Activated T-helper 2 cell treated with anti-CD3 and anti-CD28 coated beads, Interferon-gamma antibody, Interleukin-2, Interleukin-4, amounts not matched to agents 10 μg/mL and 5 μg/mL and 100 μg/mL, durations not matched to agents 14 hours and 24 hours and 36 hours (primary cell): ENCODE data around the gene TOGARAM1. TPM values are rescaled to one million over a fixed set of nuclear protein-coding genes. Genes with fewer than 3 reads are reported as not detected.

Source experiments
- DNase-seq: peaks from one replicate; pipeline ENCODE4 v3.0.0; 2021; ENCODE audit warnings: low spot score
- H3K27ac Mint-ChIP-seq: one replicate; pipeline ENCODE4 v1.8.0; 2021; ENCODE audit warnings: mixed read lengths
- H3K27me3 Mint-ChIP-seq: one replicate; pipeline ENCODE4 v1.8.0; 2021; ENCODE audit warnings: low read depth, mixed read lengths
- H3K36me3 Mint-ChIP-seq: one replicate; pipeline ENCODE4 v1.8.0; 2021; ENCODE audit warnings: low read depth, mixed read lengths
- H3K4me1 Mint-ChIP-seq: one replicate; pipeline ENCODE4 v1.8.0; 2021; ENCODE audit warnings: low read depth, mixed read lengths
- H3K4me3 Mint-ChIP-seq: one replicate; pipeline ENCODE4 v1.8.0; 2021; ENCODE audit warnings: low read depth, mild to moderate bottlenecking, moderate library complexity, mixed read lengths
- H3K9me3 Mint-ChIP-seq: one replicate; pipeline ENCODE4 v1.8.0; 2021; ENCODE audit warnings: mixed read lengths
- intact Hi-C: fragments of 100-400 bp; cut with micrococcal nuclease; formaldehyde crosslinking; loops from one replicate; pipeline ENCODE4 v1.15.1; 2023
- total RNA-seq: library from RNA; stranded (reverse); gene quantifications from 2 replicates; pipeline ENCODE4 v1.2.3, GENCODE V29; 2022

The TOGARAM1 gene
- total RNA-seq, 1 donor from 2014 or later, result 7.3 TPM

DNA sequence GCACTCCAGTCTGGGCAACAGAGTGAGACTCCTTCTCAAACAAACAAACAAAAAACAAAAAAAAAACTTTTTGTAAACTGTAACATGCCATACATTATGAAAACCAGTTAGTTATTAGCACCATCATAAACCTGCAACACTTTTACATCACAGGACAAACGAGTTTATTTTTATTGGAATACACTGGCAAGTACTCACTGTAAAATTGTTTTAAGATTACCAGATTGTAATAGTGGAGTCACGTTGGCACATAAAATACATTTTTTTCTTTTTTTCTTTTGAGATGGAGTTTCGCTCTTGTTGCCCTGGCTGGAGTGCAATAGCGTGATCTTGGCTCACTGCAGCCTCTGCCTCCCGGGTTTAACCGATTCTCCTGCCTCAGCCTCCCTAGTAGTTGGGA, 156.6 kb downstream of the TOGARAM1 start:
- intact Hi-C loops, result no loop called here
- Mint-ChIP-seq H3K9me3 (no peaks in the 10 kb centered on the region), H3K36me3 (peaks cover 75% of the 10 kb centered on the region), H3K4me3 (no peak overlapping the region), H3K27me3 (no peaks in the 10 kb centered on the region), H3K27ac (no peak overlapping the region), H3K4me1 (peaks cover 10% of the 10 kb centered on the region)
- no peak for DNase-seq

DNA sequence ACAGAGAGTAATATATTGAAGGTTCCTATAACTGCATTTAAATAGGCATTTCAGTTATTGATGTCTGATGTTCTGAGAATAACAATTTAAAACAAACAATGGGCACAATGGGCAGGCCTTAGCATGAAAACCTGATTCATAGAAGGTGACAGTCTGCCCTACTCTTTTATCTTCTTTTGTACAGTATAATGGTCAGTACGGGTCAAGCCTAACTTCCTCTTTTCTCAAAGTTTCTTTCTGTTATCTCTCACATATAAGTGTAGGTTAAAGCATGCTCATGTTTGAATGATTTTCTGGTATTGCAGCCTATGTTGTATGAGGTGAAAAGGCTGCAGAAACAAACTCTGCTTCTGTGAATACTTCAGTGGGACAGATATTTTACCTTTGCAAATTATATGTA, 158.1 kb downstream of the TOGARAM1 start:
- no peak overlapping the region for H3K4me3 Mint-ChIP-seq
- no peak overlapping the region for H3K27ac Mint-ChIP-seq
- DNase-seq, result no peak
- H3K36me3 Mint-ChIP-seq, result peaks cover 72% of the 10 kb centered on the region
- intact Hi-C loops, result no loop called here
- no peaks in the 10 kb centered on the region for H3K4me1 Mint-ChIP-seq
- H3K27me3 Mint-ChIP-seq, result no peaks in the 10 kb centered on the region
- no peaks in the 10 kb centered on the region for H3K9me3 Mint-ChIP-seq

DNA sequence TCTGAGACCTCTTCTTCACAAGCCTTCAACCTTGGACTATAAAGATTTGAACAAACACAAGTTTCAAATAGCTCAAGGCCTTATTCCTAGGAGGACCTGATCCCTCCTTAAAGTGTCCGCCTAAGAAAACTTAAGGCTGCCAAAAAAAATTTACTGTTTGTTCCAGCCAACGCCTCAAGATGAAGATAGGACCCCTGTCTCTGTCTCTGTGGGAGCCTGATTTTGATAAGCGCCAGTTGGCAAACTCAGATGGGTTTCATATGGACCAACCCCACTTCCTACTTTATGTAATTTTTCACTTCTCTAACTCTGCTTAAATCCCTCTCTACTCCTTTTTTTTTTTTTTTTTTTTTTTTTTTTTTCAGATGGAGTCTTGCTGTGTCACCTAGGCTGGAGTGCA, 161.3 kb downstream of the TOGARAM1 start:
- Mint-ChIP-seq H3K27me3 (no peaks in the 10 kb centered on the region), H3K4me1 (no peaks in the 10 kb centered on the region), H3K9me3 (no peaks in the 10 kb centered on the region), H3K27ac (no peak overlapping the region), H3K4me3 (no peak overlapping the region), H3K36me3 (peaks cover 65% of the 10 kb centered on the region)
- DNase-seq, result no peak
- intact Hi-C loops, result no loop called here

Other genes starting within 250 kb of the TOGARAM1 start
- gene KLHL28, start 243 bp upstream of the TOGARAM1 start, total RNA-seq, result 17.3 and 17.4 TPM in 2 replicates
- 47.6 and 47.8 TPM in 2 replicates for gene PRPF39, start 121.9 kb downstream of the TOGARAM1 start, total RNA-seq
- 78.7 and 79.1 TPM in 2 replicates for gene FKBP3, start 172.3 kb downstream of the TOGARAM1 start, total RNA-seq
- gene FANCM, start 173.7 kb downstream of the TOGARAM1 start, total RNA-seq, result 14.4 and 14.5 TPM in 2 replicates